ENCODE results near the gene TMEM233.

TMEM233 gene

DNA sequence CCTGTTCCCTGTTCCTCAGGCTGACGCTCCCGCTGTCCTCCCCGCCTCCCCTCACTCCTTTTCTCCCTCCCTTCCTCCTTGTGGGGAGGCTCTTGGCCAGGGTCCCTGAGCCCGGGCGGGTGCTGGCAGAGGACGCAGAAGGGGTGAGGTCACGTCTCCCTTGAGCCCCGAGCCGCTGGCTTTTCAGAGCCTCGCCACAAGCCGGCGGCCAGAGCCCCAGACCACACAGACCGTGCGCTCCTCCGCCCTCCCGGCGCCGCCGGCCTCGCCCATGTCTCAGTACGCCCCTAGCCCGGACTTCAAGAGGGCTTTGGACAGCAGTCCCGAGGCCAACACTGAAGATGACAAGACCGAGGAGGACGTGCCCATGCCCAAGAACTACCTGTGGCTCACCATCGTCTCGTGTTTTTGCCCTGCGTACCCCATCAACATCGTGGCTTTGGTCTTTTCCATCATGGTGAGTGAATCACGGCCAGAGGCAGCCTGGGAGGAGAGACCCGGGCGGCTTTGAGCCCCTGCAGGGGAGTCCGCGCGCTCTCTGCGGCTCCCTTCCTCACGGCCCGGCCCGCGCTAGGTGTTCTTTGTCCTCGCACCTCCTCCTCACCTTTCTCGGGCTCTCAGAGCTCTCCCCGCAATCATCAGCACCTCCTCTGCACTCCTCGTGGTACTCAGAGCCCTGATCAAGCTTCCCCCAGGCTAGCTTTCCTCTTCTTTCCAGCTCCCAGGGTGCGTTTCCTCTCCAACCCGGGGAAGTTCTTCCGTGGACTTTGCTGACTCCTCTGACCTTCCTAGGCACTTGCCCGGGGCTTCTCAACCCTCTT, at the start of gene TMEM233:
Gene TMEM233 (plus strand): TSS at position 197 of the 821 bp plus-strand sequence. CDS start 75 bp downstream, at position 272.
- DNase-seq (ENCODE audit: low read depth in 2 of 2): no peak

DNA sequence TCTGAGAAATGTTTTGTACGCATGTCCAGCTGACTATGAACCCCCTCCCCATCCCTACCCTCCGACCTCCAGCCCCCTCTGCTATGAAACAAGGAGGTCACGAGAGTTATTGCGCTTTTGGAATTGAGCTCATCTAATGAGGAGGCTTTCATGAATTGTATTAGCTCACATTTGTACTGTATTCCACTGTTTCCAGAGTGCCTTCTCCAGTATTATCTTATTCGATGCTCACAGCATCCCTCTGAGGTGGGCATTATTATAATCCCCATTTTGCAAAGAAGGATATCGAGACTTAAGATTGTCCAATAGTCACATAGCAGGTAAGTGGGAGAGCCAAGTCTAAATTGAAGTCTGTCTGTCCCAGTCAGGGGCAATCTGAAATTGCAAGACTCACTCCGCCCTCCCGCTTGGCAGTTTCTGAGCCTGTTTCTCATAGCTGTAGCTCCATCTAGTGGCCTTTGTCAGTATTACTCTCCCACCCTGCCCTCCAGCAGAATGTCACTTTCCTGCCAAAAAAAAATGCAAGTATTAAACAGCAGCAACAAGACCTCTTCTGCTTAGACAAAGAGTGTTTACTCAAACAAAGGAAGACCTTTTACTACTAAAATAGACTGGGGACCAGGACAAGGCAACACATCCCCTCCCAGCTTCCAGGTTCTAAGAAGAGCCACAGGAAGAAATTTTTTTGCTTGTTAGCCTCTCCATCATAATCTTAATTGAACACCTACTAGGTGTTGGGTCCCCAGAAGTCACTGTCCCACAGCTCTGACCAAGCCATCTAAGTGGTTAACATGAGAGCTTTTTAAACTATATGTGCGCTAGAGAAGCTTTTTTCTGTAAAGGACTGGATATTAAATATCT, 48.6 kb upstream of the TMEM233 start:
- DNase-seq (ENCODE audit: low read depth in 2 of 2): peak; percentile 8 to 9

DNA sequence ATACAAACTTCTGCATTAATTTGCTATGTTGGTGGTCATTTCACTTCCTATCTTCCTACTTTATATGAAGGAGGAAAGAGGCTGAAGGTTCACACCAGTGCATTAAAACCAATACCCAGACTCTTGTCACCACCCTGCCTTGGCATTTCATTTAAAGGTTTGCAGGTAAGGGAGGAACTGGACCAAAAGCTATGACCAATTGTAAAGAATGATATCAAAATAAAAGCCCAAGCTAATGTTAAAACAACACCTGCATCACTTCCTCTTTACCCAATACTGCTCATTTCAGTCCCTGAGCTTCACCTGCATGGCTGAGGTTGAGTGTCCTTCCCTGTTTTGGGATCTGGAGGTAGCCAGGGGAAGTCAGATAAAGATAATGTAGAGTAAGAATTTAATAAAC, 47.2 kb upstream of the TMEM233 start:
- DNase-seq (ENCODE audit: low read depth in 2 of 2): no peak

DNA sequence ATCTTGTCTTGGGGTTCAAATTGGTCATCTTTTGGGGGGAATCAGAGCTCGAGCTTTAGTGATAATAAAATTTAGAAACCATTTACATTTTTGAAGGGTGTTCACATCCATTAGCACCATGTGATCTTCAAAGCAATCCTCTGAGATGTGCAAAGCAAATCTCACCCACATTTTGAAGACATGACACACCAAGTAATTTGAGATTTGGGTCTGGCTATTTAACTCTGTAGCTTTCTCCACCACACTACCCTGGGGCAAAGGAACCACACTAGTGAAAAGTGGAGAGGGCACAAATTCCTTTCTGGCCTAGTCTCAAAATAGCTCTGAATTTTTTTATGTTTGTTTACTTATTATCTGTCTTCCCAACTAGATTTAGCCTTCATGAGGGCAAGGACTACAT, 46.6 kb upstream of the TMEM233 start:
- no peak for DNase-seq (ENCODE audit: low read depth in 2 of 2)

DNA sequence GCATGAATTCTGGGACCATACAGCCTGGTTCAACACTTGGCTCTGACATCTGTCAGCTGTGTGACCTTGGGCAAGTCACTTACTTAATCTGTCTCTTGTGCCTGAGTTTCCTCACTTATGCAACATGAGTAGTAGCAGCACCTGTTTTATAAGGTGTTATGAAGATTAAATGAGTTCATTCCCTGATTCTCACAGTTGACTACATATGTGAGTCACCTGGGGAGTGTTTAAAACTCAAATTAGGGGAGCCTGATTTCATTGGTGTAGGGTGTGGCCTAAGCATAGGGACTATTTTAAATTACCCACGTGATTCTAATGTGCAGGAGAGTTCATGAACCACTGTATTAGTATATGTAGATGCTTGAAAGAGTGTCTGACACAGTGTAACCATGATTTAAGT, 36.7 kb upstream of the TMEM233 start:
- DNase-seq (ENCODE audit: low read depth in 2 of 2): no peak

DNA sequence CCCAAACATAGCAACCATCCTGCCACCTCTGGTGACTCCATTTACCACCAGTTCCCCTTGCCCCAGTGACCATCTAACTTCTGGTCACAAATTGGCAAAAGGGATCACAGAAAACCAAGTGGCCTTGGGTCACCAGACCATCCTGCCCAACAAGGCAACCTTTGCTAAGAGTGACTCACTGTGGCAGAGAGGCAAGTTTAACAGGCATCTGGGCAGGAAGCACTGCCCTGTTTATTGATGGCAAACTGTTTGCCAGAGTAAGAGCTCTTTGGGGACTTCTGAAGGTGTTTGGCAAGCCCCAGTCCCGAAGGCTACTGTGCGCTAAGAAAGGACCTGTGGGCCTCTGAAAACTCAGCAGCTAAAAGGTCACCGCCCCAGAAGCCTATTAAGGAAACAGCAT, 28.2 kb upstream of the TMEM233 start:
- DNase-seq (ENCODE audit: low read depth in 2 of 2): no peak

DNA sequence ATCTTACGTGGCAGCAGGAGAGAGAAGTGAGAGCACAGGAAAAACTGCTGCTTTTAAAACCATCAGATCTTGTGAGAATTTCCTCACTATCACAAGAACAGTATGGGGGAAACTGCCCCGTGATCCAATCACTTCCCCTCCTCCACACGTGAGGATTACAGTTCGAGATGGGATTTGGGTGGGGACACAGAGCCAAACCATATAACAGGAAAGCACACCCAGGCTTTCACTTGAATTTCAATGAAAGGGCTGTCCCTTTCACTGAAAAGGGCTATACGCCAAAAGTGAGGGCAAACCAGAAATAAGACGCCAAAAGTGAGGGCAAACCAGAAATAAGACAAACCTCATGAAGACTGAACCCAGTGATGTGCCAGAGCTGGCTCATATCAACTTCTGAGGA, 22.8 kb upstream of the TMEM233 start:
- DNase-seq (ENCODE audit: low read depth in 2 of 2): no peak

DNA sequence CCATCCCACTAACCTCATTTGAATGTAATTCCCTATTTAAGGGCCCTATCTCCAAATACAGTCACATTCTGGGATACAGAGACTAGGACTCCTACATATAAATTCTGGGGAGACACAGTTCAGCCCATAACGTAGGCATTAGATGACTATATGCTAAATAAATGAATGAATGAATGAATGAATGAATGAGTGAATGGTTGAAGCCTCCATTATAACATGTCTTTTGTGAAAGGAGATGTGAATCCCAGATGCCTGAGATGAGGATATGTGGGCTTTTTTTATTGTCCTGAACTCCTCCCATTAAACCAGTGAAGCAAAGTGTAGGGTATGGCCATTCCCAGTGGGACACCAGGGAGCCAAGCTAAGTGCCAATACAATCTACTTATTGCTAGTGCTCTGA, 20.5 kb upstream of the TMEM233 start:
- DNase-seq (ENCODE audit: low read depth in 2 of 2): no peak

DNA sequence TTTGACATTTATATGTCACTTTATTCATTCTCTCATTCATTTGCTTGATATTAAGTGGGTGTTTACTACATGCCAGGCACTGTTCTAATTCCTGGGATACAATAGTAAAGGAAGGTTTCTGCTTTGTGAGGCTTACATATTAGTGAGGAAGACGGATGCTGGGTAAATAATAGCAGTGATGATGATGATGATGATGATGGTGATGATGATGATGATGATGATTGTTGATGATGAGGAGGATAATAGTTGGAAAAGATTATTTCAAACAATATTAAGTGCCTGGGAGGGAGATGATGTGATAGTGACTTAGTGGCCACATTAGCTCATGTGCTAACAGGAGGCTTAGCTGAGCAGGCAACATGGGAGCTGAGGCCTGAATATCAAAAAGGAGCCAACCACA, 19.3 kb upstream of the TMEM233 start:
- no peak for DNase-seq (ENCODE audit: low read depth in 2 of 2)

DNA sequence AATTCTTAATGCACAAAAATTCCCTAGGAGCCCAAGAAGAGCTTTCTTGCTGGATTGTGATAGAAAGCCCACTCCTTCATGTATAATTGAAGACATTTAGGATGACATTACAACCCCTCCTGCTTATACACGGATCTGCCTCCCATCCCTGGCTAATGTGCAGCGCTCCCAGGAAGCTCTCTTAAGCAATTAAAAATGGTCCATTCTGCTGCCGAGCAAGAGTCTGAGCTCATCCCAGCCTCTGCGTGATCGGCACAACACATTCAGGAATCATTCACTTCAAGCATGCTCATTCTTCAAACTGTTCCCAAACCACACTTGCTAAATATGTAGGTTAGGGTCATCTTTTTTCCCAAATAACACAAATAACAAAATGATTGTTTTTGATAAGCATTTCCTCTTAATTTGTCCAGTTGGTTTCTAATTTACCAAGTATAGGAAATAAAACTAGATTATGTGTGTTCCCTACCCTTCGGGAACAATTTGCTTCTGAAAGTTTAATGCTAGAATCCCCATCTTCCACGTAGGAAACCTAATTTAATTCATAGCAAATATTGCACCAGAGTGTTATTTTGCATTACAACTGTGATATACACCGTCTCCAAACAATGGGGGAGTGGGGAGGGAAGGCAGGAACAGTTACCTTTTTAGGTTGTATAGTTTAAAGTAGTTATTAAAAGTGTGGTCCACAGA, 17.3 kb upstream of the TMEM233 start:
- DNase-seq (ENCODE audit: low read depth in 2 of 2): no peak

DNA sequence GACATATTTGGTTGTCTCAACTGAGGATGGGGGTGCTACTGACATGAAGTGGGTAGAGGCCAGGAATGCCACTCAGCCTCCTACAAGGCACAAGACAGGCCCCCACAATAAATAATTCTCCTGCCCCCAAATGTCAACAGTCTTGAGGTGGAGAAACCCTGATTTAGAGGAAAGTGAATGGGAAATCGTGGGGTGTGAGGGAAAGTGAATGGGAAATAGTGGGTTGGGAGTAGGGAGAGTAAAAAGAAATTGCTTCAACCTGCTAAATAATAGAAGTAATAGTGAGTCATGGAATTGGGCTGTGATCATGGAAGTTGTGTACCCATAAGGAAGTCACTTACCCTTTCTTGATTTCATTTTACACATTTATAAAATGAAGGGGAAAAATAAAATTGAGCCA, 16.7 kb upstream of the TMEM233 start:
- no peak for DNase-seq (ENCODE audit: low read depth in 2 of 2)

DNA sequence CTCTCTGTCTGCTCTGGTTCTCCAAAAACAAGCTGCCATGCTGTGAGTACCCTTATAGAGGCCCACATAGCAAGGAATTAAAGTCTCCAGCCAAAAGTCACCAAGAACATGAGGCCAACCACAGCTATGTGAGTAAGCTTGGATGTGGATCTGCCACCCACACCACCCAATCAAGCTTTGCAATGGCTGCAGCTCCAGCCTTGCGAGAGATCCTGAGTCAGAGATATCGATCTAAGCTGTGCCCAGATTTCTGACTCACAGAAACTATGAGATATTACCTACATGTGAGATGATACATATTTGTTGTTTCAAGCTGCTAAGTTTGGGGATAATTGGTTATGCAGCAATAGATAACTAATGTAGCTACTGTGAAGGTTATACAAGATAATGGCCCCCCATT, 15.5 kb upstream of the TMEM233 start:
- DNase-seq (ENCODE audit: low read depth in 2 of 2): peak; percentile 7 to 25

DNA sequence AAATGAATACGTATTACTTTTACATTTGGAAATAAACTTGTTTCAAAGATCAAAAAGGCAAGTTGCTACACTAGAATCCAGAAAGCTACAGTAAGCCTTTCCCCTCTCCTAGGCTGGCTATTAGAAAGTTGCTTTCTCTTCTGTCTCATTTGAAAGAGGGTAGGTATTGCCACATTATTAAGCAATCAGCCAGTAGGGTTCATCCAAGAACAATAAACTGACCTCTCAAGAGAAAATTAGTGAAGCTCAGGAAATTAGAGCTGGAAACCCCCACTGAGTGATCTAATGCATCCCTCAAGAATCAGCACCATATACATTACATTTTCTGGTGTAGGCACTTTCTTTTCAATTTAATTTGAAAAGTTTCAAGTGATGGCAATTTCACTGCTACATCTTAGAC, 4.5 kb upstream of the TMEM233 start:
- DNase-seq (ENCODE audit: low read depth in 2 of 2): no peak

DNA sequence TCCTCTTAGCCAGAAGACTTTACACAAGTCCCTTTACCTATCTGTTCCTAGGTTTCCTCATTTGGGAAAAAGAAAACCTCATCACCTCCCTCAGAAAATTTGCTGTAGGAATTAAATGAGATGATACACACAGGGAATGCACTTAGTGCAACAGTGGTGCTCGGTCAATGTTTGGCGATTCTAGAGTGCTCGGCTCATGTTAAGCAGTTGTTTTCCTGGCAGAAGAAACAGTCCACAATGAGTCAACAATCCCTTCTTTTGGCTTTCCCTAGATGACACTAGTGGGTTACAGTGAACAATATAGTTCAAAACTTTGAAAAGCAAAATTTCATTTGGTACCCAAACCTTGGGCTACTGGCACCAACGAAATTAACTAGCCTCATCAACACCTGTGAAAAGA, 3.9 kb upstream of the TMEM233 start:
- DNase-seq (ENCODE audit: low read depth in 2 of 2): no peak

DNA sequence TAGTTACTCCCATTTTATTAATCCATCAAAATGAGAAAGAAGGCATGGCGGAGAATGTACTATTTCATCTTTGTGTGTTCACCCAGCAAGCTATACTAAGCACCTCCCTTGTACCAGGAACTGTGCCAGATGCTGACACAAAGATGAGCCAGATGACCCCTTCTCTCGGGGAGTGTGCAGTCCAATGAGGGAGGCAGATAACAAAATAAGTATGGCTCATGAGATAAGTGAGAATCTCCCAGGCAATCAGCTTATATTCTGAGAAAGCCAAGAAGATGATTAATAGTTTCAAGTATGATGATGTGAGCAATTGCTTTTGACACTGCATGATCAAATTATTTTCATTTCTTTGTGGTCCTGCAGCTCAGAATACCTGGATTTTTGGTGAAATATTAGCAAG, 1.3 kb upstream of the TMEM233 start:
- DNase-seq (ENCODE audit: low read depth in 2 of 2): no peak

DNA sequence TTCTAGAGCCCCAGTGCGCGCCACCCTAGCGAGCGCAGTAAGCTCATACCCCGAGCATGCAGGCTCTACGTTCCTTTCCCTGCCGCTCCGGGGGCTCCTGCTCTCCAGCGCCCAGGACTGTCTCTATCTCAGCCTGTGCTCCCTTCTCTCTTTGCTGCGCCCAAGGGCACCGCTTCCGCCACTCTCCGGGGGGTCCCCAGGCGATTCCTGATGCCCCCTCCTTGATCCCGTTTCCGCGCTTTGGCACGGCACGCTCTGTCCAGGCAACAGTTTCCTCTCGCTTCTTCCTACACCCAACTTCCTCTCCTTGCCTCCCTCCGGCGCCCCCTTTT, 791 bp downstream of the TMEM233 start:
- DNase-seq (ENCODE audit: low read depth in 2 of 2): no peak

DNA sequence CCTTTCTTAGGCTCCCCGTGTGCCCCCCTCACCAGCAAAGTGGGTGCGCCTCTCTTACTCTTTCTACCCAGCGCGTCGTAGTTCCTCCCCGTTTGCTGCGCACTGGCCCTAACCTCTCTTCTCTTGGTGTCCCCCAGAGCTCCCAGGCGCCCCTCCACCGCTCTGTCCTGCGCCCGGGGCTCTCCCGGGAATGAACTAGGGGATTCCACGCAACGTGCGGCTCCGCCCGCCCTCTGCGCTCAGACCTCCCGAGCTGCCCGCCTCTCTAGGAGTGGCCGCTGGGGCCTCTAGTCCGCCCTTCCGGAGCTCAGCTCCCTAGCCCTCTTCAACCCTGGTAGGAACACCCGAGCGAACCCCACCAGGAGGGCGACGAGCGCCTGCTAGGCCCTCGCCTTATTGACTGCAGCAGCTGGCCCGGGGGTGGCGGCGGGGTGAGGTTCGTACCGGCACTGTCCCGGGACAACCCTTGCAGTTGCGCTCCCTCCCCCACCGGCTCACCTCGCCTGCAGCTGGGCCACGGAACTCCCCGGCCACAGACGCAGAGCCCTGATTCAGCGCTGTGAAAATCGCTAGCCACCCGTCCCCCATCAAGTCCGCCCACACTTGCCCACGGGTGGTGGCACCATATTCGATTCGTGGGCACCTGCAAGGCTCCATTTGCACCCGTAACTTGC, 1.3 kb downstream of the TMEM233 start:
- DNase-seq (ENCODE audit: low read depth in 2 of 2): no peak

DNA sequence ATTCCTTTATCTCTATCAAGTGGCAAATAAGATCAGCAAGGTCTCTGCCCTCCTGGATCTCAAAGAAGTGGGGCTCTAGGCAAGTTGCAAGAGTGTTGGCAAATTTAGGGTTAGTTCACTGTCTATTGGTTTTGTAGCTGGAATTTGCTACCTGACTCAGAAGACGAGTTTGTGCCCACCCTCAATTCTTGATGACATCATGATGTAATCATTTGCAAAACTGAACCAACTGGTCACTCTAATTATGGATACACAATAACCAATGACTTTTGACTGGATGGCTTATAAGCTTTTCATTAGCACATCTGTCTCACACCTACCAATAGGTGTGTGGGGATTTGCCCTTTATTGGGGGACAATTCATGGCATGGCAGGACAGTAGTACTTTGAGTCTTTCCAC, 4.6 kb downstream of the TMEM233 start:
- no peak for DNase-seq (ENCODE audit: low read depth in 2 of 2)

DNA sequence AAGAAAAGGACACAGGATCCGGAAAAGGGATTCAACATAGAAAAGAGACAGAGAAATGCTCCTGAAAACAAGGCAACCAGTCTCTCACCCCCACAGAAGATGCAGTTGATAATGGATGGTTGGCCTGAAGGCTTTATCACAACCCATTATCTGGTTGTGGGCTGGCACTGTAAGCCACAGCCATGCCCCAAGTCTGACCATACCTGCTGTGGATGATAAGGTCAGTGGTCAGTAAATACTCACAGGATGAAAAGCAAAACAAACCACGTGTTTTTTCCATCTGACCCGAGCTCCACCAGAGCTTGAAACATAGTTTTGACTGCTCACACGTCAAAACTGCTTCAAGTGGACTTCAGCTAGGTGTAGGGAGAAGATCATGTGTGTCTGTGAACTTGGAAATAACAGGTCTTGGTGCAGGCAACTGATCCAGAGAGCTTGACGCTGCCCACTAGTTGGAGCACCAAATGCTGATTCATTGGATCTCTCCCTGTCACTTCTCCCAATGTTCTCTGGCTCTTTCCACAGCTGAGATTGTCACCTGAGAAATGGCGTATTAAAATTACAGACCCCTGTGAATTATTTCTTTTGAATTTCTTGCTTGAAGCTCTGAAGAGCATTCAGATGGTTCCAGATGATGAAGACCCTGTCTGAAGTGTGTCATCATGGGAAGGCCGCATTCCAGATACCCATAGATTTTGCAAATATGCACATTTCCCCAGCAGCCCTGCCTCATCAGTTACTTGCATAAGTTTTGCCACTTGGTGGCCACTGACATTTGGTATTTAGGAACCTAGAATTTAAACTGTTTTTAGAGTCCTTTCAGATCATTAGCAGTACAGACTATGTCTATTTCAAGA, 8.5 kb downstream of the TMEM233 start:
- DNase-seq (ENCODE audit: low read depth in 2 of 2): no peak

DNA sequence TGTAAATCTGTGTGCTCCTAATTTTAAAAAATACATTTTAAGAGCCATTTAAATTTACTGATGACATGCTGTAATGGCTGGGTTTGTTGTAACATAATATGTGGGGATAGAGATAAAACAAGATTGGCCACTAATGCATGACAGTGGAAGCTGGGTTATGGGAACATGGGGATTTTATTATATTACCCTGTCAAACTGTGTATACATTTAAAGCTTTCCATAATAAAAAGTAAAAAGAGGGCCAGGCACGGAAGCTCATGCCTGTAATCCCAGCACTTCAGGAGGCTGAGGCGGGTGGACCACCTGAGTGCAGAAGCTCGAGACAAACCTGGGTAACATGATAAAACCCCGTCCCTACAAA, 9.1 kb downstream of the TMEM233 start:
- no peak for DNase-seq (ENCODE audit: low read depth in 2 of 2)

DNA sequence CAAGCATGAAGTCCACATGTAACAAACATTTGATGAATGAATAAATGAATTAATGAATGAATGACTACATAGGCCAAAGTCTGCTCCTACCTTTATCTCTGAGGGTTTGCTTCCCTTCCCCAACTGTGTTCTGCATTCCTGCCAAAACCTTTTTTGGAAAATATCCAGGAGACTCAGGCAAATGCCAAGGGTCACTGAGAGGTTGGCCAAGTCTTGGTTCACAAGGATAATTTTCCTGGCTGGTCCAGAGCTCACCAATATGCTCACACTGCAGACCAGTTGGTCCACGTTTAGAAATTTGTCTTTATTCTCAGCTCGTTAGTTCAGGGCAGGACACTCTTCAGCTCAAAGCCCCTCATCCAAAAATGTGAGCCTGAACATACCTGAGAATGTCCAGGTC, 10.2 kb downstream of the TMEM233 start:
- no peak for DNase-seq (ENCODE audit: low read depth in 2 of 2)
